GM21447 (cell line): ENCODE results near the gene ZNF688.
A peak's percentile ranks its signal among the peaks of the same experiment; 100 is the strongest.
"Not testable (repeated sequence)": the region's sequence is repeated elsewhere in the genome, so short reads cannot be mapped to it uniquely, and the experiment has no call there.

ENCODE experiments used
- ATAC-seq: cut with Tn5 transposase; IDR thresholded peaks from one replicate; pipeline ENCODE4 v1.9.1; 2021; ENCODE audit not compliant: unreplicated experiment

ZNF688 gene

GRCh38 chr16:30571445-30572322 lies at the start of gene ZNF688:
ZNF688 (minus strand) TSS chr16:30571714; CDS start chr16:30571629, 85 bp downstream.
- ATAC-seq: peak; percentile 70

- no peak for ATAC-seq
These were observed 48.7 kb upstream of the ZNF688 start for GRCh38 chr16:30620169-30620568.

GRCh38 chr16:30619638-30620037 lies 48.1 kb upstream of the ZNF688 start:
- no peak for ATAC-seq

DNA sequence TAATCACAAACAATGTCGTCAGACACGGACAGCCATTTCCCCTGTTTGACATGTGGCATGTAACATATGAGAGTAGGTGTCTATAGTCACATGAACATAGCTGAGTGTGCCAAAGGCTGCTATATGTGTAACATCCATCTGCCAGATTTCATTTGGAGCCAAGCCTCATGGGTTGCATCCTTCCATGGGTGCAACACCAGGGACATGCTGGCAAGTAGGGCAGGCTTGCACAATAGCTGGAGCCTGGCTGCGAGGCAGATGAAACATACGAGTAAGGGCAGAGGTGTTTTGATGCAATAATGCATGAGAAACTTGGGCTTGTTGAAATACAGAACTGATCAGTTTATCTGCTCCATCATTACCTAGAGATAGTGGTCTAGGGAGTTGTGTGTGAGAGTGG lies 47.7 kb upstream of the ZNF688 start:
- ATAC-seq: no peak

GRCh38 chr16:30615358-30616091 lies 44.0 kb upstream of the ZNF688 start:
- no peak for ATAC-seq

DNA sequence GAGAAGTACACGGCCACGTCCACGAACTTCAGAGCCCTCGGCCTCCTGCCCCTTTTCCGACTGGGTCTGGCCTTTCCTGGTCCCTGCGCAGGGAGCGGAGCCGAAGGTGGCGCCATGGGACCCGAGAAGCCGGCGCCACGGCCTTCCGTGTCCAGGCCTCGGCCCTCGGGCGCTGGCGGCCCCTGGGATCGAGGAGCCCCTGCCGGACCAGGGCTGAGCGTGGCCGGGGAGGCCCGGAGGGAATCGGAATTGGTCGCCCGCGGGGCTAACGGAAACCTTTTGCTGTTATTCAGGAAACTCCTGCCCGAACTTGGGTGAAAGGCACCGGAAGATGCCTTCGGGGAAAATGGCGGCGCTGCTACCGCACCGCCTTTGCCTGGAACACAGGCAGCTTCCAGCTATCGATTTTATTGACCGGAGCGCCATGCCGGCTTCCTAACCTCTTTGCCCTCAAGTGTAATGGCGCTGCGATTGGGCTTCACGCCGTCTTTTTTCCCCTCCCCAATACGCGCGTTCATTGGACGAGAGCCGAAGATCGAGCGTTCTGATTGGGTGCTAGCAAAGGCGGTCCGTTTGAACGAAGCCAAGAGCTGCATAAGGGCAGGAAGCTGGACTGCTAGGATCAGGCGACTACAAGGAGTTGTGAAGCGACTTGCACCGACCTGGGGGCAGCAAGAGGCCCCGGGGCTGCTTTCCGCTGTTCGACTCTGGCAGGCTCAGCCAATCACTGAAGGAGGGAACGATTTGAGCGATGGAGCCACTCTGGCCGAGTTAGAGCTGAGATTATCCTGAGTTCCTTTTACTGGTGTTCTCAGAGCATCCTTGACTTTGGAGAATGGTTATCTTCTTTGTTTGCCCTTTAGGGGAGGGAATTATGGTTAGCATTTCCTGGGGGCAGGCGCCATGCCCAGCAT lies 38.7 kb upstream of the ZNF688 start, which contains the start of gene ZNF689:
Gene ZNF689 (minus strand): TSS at position 464 of the 914 bp plus-strand sequence. CDS start 348 bp downstream, at position 116.
- peak; percentile 83 for ATAC-seq

DNA sequence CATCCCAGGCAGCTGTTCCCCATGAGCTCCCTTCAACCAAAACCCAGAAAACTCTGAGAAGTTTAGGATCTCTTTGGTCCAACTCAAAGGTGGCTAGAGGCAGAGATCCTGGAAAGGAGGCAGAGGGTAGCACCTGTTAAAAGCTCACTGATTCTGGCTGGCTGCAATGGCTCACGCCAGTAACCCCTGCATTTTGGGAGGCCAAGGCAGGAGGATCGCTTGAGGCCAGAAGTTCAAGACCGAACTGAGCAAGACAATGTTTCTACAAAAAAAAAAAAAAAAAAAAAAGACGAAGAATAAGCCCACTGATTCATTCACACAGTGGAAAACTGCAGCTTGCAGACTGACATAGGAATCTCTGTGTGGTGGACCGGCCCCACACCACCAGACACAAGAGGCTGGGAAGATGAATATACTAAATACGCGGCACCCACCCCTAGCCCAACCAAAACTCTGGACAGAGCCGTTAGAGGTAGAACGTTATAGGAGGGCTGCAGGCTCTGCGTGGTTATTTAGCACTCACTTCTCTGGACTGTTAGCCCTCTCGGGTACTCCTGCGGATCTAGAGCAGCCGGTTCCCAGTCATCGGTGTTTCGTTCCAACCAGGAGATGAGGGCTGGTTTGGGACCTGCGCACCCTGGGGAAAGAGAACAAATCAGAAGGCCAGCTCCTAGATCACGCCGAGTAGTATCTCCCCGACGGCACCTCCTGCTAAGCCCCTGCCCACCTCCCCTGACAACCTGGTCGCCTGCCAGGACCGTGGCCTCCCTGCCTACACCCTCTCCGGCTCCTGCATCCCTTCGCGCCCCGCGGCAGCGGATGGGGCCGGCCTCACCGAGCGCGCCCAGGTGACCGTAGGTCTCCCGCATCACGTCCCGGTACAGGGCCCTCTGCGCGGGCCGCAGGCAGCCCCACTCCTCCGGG lies 37.8 kb upstream of the ZNF688 start:
- peak; percentile 30 for ATAC-seq

- no peak for ATAC-seq
These were observed 34.5 kb upstream of the ZNF688 start for GRCh38 chr16:30606004-30606403.

- ATAC-seq: no peak
These were observed 33.6 kb upstream of the ZNF688 start for GRCh38 chr16:30605158-30605557.

DNA sequence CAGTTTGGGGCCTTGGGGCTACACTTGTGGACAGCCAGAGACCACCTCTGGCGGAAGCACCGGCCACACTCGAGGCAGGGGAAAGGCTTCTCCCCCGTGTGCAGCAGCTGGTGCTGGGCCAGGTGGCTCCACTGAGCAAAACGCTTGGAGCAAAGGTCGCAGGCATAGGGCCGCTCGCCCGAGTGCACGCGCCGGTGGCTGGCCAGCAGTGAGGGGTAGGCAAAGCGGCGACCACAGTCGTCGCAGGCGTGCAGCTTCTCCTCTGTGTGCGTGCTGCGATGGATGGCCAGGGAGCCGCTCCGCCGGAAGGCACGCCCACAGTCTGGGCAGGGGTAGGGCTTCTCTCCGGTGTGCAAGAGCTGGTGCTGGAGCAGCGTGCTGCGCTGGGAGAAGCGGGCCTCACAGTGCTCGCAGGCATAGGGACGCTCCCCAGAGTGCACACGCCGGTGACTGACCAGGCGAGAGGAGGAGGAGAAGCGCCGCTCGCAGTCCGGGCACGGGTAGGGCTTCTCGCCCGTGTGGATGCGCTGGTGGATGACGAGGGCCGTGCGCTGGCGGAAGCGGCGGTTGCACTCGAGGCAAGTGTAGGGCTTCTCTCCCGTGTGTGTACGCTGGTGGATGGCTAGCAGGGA lies 32.9 kb upstream of the ZNF688 start:
- ATAC-seq: no peak

DNA sequence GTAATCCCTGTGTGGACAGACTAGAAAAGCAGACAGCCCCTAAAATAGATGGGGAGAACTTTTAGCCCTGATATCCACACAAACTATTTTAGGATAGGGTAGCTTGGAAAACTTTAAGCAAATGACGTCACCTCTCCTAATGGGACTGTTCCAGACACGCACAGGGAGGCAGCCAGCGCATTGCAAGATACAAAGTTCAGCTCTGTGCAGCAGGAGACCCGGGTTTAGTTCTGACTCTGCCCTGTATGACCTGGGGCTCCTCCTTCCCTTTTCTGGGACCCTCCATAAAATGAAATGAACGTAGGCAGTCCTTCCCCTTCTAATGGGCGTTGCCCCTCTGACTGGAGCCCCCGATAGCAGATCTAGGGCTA lies 32.4 kb upstream of the ZNF688 start:
- ATAC-seq: no peak

GRCh38 chr16:30602616-30603277 lies 31.2 kb upstream of the ZNF688 start:
- no peak for ATAC-seq

DNA sequence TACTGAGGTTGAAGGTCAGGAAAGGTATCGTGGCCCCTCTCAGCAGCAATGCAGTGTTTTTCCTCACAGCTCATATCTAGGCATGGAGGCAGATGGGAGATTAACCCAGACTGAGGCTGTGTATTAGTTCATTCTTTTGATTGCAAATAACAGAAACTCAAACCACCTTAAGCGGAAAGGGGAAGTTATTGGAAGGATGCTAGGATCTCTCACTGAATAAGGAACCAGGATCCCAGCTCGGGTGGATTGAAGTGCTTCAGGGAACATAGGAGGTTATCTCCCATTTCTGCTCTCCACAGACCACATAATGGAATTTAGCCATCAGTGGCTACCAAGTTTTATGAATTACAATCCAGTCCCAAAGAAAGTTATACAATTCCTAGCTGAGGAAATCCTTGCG lies 30.5 kb upstream of the ZNF688 start:
- no peak for ATAC-seq

GRCh38 chr16:30600929-30601328 lies 29.4 kb upstream of the ZNF688 start:
- no peak for ATAC-seq

DNA sequence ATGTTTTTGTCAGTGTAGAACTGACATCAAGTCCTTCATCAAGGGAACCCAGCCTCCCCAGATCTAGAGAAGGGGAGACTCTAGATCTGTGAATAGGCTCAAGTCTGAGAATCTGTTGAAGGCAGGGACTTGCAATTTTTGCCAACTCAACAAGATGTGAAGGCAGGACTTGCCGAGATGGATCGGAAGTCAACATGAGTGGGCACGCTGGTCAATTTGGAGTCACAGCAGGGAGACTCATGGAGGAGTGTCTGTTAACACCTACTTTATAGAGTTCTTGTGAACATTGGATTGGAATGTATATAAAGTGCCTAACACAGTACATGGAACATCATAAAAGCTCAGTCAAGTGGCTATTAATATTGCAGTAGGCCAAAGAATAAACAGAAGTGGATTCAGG lies 28.7 kb upstream of the ZNF688 start:
- no peak for ATAC-seq

DNA sequence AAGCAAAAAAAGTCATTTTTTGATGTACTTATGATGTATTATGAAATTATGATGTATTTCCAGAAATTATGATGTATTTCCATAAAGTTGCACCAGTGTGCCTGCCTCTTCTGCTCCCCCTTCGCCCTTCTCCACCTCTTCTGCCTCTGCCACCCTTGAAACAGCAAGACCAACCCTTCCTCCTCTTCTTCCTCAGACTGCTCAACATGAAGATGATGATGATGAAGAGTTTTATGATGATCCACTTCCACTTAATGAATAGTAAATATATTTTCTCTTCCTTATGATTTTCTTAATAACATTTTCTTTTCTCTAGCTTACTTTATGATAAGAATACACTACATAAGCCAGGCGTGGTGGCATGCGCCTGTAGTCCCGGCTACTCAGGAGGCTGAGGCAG lies 21.4 kb upstream of the ZNF688 start:
- no peak for ATAC-seq

DNA sequence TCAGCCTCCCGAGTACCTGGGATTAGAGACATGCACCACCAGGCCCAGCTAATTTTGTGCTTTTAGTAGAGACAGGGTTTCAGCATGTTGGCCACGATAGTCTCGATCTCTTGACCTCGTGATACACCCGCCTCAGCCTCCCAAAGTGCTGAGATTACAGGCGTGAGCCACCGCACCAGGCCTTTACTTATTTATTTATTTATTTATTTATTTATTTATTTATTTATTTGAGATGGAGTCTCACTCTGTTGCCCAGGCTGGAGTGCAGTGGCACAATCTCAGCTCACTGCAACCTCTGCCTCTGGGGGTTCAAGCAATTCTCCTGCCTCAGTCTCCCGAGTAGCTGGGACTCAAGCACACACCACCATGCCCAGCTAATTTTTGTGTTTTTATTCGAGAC lies 19.4 kb upstream of the ZNF688 start:
- ATAC-seq: not testable (repeated sequence)

DNA sequence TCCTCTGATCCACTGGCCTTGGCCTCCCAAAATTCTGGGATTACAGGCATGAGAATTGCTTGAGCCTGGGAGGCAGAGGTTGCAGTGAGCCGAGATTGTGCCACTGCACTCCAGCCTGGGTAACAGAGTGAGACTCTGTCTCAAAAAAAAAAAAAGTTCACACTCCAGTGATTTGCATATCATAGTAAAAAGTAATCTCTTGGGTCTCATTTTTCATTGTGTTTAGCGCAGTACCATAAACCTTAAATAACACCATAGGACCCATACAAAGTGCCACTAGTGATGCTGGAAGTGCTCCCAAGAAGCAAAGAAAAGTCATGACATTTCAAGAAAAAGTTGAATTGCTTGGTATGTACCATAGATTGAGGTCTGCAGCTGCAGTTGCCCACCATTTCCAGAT lies 18.1 kb upstream of the ZNF688 start:
- ATAC-seq: not testable (repeated sequence)

- ATAC-seq: no peak
These were observed 17.1 kb upstream of the ZNF688 start for GRCh38 chr16:30588651-30589050.
